Measurements from ENCODE around the gene RAB10.

Gene RAB10

DNA sequence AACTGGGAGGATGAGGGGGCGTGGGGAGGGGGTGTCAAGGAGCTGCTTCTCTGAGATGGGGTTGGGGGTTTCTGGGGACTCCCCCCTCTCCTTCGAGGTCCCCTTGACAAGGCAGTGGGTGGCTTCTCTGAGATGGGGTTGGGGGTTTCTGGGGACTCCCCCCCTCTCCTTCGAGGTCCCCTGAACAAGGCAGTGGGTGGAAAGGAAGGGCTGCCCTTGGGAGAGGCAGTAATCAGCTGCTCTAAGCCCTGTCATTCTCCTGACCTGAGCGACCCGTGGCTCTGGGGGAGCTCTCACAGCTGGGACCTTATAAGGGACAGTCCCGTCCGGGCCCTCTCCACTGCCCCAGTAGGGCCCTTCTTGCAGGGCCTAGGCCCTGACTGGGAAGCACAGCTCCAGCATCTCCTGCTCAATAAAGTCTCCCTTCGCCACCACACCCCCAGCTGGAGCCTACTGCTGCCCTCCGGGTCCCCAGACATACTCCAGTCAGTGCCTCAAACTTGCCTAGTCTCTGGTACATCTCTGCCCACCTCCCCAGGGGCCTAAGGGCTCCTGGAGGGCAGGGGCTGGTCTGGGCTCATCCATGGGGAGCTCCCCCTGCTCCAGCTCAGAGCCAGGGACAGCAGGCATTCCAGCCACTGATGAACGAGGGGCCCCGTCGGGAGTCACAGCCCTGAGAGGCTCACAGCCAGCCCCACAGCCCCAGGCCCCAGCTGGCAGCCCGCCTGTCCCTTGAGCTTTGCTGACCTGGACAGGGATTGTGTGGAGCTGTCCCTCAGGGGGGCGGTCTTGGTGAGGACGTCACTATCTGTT is 141.8 kb downstream of the RAB10 start:
- in situ Hi-C loops (cut with MboI; ENCODE audit: low sequenced_read_pairs): no loop called here

DNA sequence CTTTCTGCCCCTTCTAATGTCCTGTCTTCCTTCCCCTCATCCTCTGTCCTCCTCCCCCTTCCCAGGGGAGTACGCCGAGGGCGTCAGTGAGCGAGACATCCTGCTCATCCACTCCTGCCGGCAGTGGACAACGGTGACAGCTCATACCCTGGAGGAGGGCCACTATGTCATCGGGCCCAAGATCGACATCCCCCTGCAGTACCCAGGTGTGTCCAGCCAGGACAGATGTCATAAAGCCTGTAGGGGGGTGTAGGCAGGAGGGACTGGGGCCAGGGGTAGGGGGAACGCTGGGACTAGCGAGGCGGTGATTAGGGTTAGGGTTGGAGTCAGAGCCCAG is 142.4 kb downstream of the RAB10 start:
- in situ Hi-C loops (cut with MboI; ENCODE audit: low sequenced_read_pairs): no loop called here

DNA sequence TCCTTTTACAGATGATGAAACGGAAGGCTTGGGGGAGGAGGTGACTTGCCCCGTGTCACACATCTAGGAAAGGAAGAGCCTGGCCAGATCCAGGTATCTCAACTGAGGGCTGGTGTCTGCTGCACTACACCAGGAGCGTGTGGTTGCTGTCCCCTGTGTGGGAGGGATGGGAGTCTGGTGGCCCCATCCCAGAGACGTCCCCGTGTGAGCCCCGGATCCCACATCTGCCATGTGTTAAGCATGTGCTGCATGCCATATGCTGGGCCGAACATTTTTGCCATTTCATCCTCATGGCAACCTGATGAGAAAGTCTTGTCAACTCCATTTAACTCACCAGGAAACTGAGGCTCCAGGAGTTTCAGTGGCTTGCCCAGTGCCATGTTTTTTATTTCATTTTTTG is 143.2 kb downstream of the RAB10 start:
- in situ Hi-C loops (cut with MboI; ENCODE audit: low sequenced_read_pairs): no loop called here

DNA sequence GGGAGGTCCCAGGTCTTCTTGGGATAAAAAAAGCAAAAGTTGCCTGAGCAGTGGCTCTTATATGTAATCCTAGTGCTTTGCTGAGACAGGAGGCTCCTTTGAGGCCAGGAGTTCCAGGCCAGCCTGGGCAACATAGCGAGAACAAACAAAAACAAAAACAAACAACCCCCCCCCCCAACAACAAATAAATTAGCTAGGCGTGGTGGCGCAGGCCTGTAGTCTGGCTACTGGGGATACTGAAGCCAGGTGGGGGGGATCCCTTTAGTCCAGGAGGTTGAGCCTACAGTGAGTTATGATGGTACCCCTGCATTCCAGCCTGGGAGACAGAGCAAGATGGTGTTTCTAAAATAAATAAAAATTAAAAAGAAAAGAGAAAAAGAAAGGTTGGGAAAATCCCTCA is 144.4 kb downstream of the RAB10 start:
- in situ Hi-C loops (cut with MboI; ENCODE audit: low sequenced_read_pairs): no loop called here

DNA sequence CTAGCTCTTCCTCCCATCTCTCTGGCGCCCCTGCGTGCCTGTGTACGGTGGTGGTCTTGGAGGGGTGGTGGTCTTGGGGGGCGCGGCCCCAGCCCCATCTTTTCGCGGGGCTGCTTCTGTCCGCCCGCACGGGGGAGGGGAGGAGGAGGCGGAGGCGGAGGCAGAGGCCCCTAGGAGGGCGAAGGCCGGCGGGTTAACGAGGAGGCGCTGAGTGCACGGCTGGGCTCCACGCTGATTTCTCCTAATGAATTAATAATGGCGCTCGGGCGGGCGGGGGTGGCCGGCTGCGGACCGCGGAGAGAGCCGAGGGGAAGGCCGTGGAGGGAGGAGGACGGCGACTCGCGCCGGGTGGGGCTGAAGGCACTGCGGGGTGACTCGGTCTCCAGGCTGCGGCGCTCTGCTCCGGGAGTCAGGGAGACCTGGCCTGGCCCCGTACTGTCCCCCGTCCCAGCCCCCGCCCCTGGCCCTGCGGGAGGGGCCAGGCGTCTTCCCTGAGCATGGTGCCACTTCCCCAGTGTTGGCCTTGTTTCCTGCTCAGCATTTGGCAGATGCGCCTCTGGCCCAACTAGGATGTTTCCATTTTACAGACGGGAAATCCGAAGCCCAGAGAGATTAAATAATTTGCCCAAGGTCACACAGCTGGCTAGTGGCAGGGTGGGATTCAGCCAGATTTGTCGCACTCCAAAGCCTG is 145.0 kb downstream of the RAB10 start:
- in situ Hi-C loops (cut with MboI; ENCODE audit: low sequenced_read_pairs): no loop called here

DNA sequence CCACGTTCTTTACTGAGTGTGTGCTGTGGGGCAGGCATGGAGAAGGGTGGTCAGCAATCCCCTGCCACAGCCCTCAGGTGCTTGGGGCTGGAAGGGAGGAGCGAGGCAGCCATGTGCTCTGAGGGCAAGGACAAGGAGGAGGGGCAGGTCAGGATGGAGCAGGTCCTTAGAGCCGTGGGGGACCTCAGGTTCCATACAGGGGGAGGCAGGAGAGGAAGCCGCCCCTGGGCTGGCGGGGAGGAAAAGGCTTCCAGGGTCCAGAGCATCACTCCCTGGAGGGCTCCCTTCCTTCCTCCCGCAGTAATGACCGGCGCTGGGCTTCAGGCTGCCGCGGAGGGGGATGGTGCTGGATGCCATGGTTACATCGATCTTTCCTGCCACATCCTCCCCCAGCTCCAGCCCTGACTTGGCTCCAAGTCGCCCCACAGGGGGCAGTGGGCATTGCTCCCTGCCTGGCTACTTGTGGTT is 145.6 kb downstream of the RAB10 start:
- in situ Hi-C loops (cut with MboI; ENCODE audit: low sequenced_read_pairs): no loop called here

DNA sequence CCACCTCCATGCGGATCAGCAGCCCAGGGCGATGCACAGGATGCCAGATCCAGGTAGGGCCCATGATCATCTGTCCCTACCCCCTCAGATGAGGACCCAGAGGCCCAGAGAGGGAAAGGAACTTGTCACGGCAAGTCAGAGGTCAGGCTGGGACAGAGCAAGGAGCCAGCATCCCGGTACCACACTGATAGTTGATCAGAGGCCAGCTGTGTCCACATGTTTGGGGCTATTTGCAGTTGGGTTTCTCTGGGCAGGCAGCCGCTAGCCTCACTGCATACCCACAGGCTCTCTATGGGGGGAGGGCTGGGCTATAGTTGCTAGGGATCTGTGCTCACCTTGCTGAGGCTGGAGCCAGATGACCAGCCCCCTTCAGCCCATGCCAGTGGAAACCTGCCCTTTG is 148.6 kb downstream of the RAB10 start:
- in situ Hi-C loops (cut with MboI; ENCODE audit: low sequenced_read_pairs): no loop called here

DNA sequence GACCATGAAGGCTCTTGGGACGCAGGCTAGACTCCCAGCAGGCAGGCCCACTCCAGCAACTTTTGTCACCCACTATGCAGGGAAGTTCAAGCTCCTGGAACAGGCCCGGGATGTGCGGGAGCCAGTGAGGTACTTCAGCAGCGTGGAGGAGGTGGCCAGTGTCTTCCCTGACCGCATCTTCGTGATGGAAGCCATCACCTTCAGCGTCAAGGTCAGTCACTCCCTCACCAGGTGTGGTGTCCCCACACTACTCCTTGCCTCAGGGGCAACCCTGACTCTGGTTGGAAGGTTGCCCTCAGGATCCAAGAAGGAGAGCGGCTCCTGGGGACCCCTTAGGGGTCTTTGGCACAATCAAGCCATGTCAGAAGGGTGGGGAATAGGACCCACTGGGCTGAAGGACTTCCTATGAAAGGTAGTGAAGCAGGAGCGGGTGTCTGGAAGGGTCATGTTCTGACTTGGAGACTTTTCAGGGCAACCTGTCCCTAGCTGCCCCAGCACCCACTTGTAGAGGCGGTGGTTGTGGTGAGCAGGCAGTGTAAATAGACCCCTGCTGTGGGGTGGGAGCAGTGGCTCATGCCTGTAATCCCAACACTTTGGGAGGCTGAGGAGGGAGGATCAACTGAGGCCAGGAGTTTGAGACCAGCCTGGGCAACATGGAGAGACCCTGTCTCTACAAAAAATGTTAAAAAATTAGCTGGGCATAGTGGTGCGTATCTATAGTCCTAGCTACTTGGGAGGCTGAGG is 149.2 kb downstream of the RAB10 start:
- in situ Hi-C loops (cut with MboI; ENCODE audit: low sequenced_read_pairs): no loop called here

DNA sequence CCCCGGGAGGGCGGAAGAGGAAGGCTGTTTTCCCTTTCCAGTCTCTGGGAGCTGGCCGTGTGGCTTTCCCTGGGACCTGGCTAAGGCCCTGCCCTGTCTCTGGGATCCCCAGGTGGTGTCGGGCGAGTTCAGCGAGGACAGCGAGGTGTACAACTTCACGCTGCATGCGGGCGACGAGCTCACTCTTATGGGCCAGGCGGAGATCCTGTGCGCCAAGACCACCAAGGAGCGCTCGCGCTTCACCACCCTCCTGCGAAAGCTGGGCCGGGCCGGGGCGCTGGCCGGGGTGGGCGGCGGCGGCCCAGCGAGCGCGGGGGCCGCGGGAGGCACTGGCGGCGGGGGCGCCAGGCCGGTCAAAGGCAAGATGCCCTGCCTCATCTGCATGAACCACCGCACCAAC is 150.2 kb downstream of the RAB10 start:
- in situ Hi-C loops (cut with MboI; ENCODE audit: low sequenced_read_pairs): no loop called here

DNA sequence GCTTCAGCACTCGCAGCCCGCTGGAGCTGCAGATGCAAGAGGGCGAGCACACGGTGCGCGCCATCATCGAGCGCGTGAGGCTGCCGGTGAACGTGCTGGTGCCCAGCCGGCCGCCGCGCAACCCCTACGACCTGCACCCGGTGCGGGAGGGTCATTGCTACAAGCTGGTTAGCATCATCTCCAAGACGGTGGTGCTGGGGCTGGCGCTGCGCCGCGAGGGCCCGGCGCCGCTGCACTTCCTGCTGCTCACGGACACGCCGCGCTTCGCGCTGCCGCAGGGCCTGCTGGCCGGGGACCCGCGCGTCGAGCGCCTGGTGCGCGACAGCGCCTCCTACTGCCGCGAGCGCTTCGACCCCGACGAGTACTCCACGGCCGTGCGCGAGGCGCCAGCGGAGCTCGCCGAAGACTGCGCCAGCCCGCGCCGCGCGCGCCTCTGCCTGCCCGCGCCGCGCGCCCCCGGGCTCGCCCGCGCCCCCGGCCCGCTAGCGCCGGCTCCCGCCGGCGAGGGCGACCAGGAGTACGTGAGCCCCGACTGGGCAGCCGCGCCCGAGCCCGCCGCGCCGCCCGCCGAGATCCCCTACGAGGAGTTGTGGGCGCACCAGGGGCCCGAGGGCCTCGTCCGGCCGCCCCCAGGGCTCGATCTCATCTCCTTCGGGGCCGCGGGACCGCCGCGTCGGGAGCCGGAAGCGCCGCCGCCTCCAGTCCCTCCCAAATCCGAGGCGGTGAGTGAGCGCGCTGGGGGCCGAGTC is 150.8 kb downstream of the RAB10 start:
- in situ Hi-C loops (cut with MboI; ENCODE audit: low sequenced_read_pairs): no loop called here

DNA sequence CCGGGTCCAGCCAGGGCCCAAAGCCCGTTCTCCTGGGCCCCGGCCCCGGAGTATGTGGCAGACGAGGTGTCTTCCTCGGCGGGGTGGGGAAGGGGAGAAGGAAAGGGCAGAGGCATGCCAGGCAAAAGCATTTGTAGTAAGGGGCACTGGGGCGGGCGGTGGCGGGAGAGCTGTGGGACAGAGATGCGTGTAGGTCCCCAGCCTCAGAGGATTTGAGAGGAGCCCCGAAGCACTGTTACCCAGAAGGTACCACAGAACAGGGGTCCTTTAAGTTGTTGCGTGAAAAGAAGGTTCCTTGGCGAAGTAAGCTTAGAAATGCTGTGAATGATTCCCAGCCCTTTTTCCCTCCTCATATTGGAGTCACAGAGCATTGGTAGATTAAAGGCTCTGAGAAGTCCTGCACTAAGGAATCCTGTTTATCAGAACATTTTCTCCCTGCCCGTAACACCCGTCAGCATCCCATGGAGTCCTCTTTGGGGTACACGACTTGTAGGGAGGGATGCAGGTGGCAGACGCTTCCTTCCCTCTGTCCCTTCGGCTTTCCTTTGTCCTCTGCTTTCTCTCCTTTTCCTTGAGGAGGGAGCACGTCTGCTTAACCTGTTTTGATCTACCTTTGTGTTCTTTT is 151.5 kb downstream of the RAB10 start:
- in situ Hi-C loops (cut with MboI; ENCODE audit: low sequenced_read_pairs): no loop called here

DNA sequence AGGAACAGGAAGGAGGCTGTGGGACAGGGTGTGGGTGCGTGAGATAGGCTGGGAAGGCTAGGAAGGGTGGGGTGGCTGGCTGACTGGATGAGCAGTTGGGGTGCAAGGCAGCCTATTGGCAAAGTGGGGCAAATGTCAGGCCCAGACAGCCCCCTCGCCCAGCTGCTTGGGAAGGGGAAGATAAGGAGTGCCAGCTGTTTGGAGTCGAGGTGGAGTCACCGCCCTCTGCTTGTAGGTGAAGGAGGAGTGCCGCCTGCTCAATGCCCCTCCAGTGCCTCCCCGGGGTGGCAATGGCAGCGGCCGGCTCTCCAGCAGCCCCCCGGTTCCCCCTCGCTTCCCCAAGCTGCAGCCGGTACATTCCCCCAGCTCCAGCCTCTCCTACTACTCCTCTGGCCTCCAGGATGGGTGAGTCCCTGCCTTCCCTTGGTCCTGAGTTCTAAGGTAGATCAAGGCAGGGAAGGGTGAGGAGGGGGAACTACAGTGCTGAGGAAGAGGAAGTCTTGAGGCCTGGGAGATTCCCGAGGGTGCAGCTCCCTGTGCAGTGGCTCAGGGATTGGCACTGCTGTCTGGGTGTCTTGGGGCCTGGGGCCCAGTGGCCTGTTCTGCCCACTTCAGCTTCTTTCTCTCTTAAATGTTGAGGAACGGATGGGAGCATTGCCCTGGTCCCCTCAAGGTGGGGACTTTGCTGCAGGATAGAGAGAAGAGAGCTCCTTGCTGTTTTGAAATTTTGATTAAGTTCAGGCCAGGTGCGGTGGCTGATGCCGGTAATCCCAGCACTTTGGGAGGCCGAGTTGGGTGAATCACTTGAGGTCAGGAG is 152.3 kb downstream of the RAB10 start:
- in situ Hi-C loops (cut with MboI; ENCODE audit: low sequenced_read_pairs): no loop called here
